NCI-H187 (cell line): ENCODE data around the gene IGSF8.
"Not testable (repeated sequence)": the region's sequence is repeated elsewhere in the genome, so short reads cannot be mapped to it uniquely, and the experiment has no call there.

Source experiments
- DNase-seq, 2 experiments: peaks; one replicate each; lab custom pipeline; 2025; lab: John Stamatoyannopoulos, UW

The IGSF8 gene

DNA sequence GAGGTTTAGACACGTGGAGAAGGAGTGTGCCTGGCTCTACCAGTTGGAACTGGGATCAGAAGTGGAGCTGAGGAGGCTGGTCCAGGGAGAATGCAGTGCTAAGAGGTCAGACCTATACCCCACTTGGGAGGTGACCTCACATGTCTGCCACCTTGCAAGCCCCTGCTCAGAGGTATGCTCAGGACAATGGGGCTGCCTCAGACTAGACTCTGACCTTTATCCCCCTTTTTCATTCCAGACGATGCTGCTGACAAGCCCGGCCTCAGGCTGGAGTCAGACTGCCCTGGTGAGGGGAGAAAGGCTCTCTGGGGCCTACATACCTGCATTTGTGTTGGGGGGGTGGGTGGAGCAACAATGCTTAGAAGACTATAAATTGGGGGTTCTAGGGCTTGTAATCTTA, 33.7 kb downstream of the IGSF8 start:
- no peak for DNase-seq

- DNase-seq: no peak
These were observed 34.3 kb downstream of the IGSF8 start for GRCh38 chr1:160064164-160064563.

GRCh38 chr1:160063176-160063575, 35.2 kb downstream of the IGSF8 start:
- DNase-seq: no peak

- no peak for DNase-seq
These were observed 36.2 kb downstream of the IGSF8 start for GRCh38 chr1:160062230-160062532.

- no peak for DNase-seq
These were observed 36.8 kb downstream of the IGSF8 start for GRCh38 chr1:160061369-160062229.

DNA sequence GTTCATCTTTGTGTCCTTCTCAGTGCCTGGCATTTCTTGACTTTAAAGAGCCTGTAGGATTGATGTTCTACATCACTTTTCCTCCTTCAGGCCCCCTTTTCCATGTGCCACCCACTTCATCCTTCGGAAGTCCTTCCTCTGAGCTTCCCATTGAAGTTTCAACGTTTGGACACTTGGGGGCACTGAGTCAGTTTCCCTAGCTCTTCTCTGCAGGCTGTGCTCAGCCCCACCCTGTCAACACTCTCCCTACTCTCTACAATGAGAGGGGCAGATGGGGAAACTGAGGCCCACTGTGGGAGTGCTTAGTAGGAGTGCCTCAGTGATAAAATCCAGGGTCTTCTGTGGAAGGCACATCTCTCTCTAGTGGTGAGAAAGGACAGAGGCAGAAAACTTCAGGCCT, 40.3 kb downstream of the IGSF8 start:
- no peak for DNase-seq

- DNase-seq: no peak
These were observed 41.7 kb downstream of the IGSF8 start for GRCh38 chr1:160056648-160057169.

- no peak for DNase-seq
These were observed 44.7 kb downstream of the IGSF8 start for GRCh38 chr1:160053548-160054365.

GRCh38 chr1:160052936-160053335, 45.5 kb downstream of the IGSF8 start:
- no peak for DNase-seq

- DNase-seq: no peak
These were observed 47.8 kb downstream of the IGSF8 start for GRCh38 chr1:160050619-160051018.

- DNase-seq: not testable (repeated sequence)
These were observed 48.2 kb downstream of the IGSF8 start for GRCh38 chr1:160050182-160050581.

DNA sequence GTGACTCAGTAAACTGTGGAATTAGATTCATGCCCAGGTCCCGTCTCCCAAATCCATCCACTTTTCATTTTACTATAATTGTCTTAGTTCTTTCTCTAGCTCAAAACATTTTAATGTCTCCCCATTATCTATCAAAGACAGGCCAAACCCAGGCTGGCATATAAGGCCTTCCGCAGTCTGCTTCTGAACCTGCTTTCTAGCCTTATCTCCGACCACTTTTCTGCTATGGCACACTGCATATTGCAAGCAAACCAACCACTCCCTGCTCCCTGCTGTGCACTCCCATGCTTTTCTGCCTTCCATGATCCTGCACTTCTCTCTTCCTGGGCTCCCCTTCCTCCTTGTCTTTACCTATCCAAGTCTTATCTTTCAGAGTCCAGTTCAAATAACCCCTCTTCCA, 49.3 kb downstream of the IGSF8 start:
- no peak for DNase-seq

GRCh38 chr1:160048335-160048734, 50.1 kb downstream of the IGSF8 start:
- no peak for DNase-seq

GRCh38 chr1:160047111-160047991, 51.1 kb downstream of the IGSF8 start:
- no peak for DNase-seq

DNA sequence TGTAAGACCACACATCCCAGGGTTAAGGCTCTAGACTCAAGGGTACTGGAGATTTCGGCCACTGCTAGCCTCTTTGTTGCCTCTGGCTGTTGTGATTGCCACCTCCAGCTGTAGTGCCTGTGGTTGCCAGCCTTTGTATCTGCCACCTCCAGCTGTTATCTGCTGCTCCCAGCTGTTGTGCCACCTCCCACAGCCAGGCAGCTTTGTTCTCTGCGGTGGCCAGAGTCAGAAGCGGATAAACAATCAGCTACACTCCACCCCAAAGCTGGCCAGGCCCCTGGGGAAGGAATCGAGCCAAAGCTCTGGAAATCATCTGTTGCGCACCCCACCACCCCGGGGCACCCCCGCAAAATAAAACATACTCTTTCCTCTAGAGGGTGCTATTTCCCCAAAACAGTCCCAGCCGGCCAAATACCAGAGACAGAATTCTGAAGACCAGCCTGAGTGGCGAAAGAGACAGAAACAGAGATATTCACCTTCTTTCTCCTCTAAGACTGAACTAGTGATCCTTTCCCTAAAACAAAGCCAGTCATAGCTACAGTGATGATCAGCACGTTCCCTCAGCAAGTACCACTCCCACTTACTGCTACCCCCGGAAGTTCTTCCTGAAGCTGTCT, 51.8 kb downstream of the IGSF8 start:
- no peak for DNase-seq

GRCh38 chr1:160045653-160046052, 52.8 kb downstream of the IGSF8 start:
- no peak for DNase-seq

- no peak for DNase-seq
These were observed 54.9 kb downstream of the IGSF8 start for GRCh38 chr1:160043543-160043942.
